OCI-LY1 (cell line): ENCODE measurements around the gene NATD1.

Source experiments
- EZH2 ChIP-seq: fragments of 200-600 bp; sonication (generic), shearing (Covaris generic); IDR thresholded peaks from 2 replicates; pipeline ENCODE4 v1.8.0; 2017; ENCODE audit warnings: borderline replicate concordance, mixed run types, mild to moderate bottlenecking, antibody characterized with exemption, low read length, moderate library complexity, mixed read lengths
- TF ChIP-seq, protein P1 (sequence below): fragments of 200-600 bp; sonication (generic), shearing (Covaris generic); IDR thresholded peaks from 2 replicates; pipeline ENCODE4 v1.5.1; 2017; ENCODE audit warnings: mild to moderate bottlenecking, antibody characterized with exemption, low read length, moderate library complexity, mixed read lengths

- no peak for TF ChIP-seq EZH2
- TF ChIP-seq, protein P1, sequence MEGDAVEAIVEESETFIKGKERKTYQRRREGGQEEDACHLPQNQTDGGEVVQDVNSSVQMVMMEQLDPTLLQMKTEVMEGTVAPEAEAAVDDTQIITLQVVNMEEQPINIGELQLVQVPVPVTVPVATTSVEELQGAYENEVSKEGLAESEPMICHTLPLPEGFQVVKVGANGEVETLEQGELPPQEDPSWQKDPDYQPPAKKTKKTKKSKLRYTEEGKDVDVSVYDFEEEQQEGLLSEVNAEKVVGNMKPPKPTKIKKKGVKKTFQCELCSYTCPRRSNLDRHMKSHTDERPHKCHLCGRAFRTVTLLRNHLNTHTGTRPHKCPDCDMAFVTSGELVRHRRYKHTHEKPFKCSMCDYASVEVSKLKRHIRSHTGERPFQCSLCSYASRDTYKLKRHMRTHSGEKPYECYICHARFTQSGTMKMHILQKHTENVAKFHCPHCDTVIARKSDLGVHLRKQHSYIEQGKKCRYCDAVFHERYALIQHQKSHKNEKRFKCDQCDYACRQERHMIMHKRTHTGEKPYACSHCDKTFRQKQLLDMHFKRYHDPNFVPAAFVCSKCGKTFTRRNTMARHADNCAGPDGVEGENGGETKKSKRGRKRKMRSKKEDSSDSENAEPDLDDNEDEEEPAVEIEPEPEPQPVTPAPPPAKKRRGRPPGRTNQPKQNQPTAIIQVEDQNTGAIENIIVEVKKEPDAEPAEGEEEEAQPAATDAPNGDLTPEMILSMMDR, result no peak
Observed at GRCh38 chr17:21210411-21211076, 42.7 kb downstream of the NATD1 start.
